Mesothelial cell of epicardium (in vitro differentiated cells): Measurements from ENCODE around the gene MTIF3. TPM values are rescaled to one million over a fixed set of nuclear protein-coding genes. Genes with fewer than 3 reads are reported as not detected.

Experiments used
- DNase-seq, 2 experiments: peaks; one replicate each; pipeline ENCODE4 v3.0.0; 2021; ENCODE audit warnings: low spot score in 2 of 2; ENCODE audit not compliant: unreplicated experiment in 2 of 2
- H3K27ac Mint-ChIP-seq: 2 replicates; pipeline ENCODE4 v1.8.0; 2021; ENCODE audit warnings: mixed read lengths
- H3K27me3 Mint-ChIP-seq: 2 replicates; pipeline ENCODE4 v1.8.0; 2021; ENCODE audit warnings: low read depth, mixed read lengths
- H3K36me3 Mint-ChIP-seq: 2 replicates; pipeline ENCODE4 v1.8.0; 2021; ENCODE audit warnings: mixed read lengths
- H3K4me1 Mint-ChIP-seq: 2 replicates; pipeline ENCODE4 v1.8.0; 2021; ENCODE audit warnings: mixed read lengths
- H3K4me3 Mint-ChIP-seq: 2 replicates; pipeline ENCODE4 v1.8.0; 2021; ENCODE audit warnings: mild to moderate bottlenecking, moderate library complexity, mixed read lengths
- H3K9me3 Mint-ChIP-seq: 2 replicates; pipeline ENCODE4 v1.8.0; 2021; ENCODE audit warnings: mixed read lengths
- total RNA-seq: library from RNA; stranded (reverse); gene quantifications from 3 replicates; pipeline ENCODE4 v1.2.1, GENCODE V29; 2021
- TF ChIP-seq, protein P1 (sequence below): fragments of 200-600 bp; sonication (generic); IDR thresholded peaks from one replicate; pipeline ENCODE4 v1.5.0; 2021; ENCODE audit warnings: antibody characterized with exemption; ENCODE audit not compliant: unreplicated experiment

The MTIF3 gene
- total RNA-seq, 1 donor from 2014 or later: 40.4 TPM

DNA sequence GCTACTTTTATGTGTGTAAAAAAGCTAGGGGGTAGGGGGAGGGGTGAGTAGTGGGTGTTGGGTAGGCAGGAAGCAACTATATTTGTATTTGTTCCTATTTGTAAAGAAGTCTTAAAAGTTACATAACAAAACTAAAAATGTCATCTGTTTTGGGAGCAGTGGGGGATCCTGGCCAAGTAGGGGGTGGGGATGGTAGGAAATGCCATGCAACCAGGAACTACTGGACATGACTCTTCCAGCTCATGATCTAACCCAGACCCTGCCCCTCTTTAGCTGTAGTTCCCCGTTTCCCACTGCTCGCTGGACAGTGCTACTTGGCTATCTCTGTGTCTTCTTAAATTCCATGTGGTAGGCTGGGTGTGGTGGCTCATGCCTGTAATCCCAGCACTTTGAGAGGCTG lies 22.7 kb downstream of the MTIF3 start:
- H3K27ac Mint-ChIP-seq: no peak overlapping the region
- no peak for DNase-seq
- H3K4me3 Mint-ChIP-seq: no peak overlapping the region

GRCh38 chr13:27425918-27426630 lies 24.3 kb downstream of the MTIF3 start:
- Mint-ChIP-seq H3K4me1 (peaks cover 23% of the 10 kb centered on the region), H3K9me3 (peaks cover 4% of the 10 kb centered on the region), H3K4me3 (peak overlapping the region; percentile 65), H3K27ac (peak overlapping the region; percentile 82), H3K27me3 (no peaks in the 10 kb centered on the region), H3K36me3 (peaks cover 19% of the 10 kb centered on the region)
- TF ChIP-seq, protein P1, sequence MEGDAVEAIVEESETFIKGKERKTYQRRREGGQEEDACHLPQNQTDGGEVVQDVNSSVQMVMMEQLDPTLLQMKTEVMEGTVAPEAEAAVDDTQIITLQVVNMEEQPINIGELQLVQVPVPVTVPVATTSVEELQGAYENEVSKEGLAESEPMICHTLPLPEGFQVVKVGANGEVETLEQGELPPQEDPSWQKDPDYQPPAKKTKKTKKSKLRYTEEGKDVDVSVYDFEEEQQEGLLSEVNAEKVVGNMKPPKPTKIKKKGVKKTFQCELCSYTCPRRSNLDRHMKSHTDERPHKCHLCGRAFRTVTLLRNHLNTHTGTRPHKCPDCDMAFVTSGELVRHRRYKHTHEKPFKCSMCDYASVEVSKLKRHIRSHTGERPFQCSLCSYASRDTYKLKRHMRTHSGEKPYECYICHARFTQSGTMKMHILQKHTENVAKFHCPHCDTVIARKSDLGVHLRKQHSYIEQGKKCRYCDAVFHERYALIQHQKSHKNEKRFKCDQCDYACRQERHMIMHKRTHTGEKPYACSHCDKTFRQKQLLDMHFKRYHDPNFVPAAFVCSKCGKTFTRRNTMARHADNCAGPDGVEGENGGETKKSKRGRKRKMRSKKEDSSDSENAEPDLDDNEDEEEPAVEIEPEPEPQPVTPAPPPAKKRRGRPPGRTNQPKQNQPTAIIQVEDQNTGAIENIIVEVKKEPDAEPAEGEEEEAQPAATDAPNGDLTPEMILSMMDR: no peak
- peak in 1 of 2 experiments; percentile 47 for DNase-seq

More for the DNA sequence above, 22.7 kb downstream of the MTIF3 start:
- TF ChIP-seq, protein P1: no peak
- Mint-ChIP-seq H3K9me3 (peaks cover 6% of the 10 kb centered on the region), H3K27me3 (no peaks in the 10 kb centered on the region), H3K4me1 (peaks cover 23% of the 10 kb centered on the region), H3K36me3 (peaks cover 31% of the 10 kb centered on the region)

DNA sequence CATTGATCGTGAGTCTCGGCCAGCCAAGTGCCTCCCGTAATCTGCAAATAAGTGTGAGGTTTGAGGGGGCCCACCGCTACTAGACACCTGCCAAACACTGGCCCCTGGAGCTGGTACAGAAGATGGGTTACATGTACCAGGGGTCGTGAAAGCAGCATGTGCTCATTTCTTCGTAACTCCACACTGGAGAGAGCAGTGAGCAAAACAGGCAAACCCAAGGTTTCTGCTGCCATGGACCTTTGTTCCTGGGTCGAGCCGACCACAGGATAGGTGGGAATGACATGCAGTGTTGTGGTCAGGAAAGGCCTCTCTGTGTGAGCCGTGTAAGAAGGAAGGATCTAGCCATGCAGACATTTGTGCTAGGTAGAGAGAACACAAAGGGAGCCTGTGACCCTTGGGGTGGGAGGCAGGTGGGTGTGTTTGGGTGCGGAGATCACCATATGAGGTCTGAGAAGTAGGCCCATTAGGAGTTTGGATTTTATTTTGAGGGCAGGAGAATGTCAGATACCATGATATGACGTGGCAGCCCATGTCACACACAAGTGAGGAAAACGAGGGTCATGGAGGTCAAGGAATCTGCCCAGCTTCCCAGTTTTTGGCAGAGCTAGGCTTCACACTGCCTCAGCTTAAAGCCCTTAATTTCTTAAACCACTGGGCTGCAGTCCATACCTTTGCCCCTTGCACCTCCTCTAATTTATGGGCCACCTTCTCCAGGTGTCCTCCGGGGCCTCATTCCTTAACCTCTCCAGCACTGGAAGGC lies 25.0 kb downstream of the MTIF3 start:
- TF ChIP-seq, protein P1: no peak
- peak overlapping the region; percentile 65 for H3K4me3 Mint-ChIP-seq
- peaks cover 12% of the 10 kb centered on the region for H3K36me3 Mint-ChIP-seq
- H3K27me3 Mint-ChIP-seq: no peaks in the 10 kb centered on the region
- no peak for DNase-seq
- peaks cover 23% of the 10 kb centered on the region for H3K4me1 Mint-ChIP-seq
- no peaks in the 10 kb centered on the region for H3K9me3 Mint-ChIP-seq
- peak overlapping the region; percentile 82 for H3K27ac Mint-ChIP-seq

DNA sequence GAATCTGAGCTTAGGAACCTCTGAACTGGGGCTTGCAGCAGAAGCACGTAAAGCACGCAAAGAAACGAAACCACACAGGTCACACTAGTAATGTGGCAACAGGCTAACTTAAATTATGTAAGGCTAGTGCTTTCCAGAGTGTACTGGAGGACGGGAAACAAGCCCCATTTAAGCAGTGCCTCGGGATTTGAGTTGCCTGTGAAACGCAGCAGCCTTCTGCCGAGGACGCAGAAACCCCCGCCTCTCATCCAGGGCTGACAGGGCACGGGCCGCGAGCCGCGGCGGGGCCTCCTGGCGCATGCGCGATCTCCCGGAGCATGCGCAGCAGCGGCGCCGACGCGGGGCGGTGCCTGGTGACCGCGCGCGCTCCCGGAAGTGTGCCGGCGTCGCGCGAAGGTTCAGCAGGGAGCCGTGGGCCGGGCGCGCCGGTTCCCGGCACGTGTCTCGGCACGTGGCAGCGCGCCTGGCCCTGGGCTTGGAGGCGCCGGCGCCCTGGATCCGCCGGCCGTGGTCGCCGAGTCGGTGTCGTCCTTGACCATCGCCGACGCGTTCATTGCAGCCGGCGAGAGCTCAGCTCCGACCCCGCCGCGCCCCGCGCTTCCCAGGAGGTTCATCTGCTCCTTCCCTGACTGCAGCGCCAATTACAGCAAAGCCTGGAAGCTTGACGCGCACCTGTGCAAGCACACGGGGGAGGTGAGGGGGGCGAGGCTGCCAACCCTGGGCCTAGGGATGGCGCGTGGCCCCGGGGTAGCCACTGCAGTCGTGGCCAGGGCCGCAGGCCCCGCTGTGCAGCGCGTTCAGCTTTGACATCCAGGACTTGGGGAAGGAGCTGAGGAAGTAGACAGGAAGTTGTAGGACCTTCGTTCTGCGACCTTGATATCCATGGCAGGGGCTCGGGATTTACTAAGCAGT lies 25.9 kb downstream of the MTIF3 start, which contains the start of gene GTF3A:
Gene GTF3A (plus strand): TSS at position 374 of the 912 bp plus-strand sequence.
- DNase-seq: peak; percentile 82 to 92
- Mint-ChIP-seq H3K36me3 (peaks cover 10% of the 10 kb centered on the region), H3K4me1 (peaks cover 23% of the 10 kb centered on the region), H3K9me3 (no peaks in the 10 kb centered on the region), H3K4me3 (peak within 1 kb of the TSS; percentile 67), H3K27ac (peak within 1 kb of the TSS; percentile 81), H3K27me3 (no peaks in the 10 kb centered on the region)
- TF ChIP-seq, protein P1: no peak

GRCh38 chr13:27423333-27423732 lies 27.0 kb downstream of the MTIF3 start:
- H3K27ac Mint-ChIP-seq: no peak overlapping the region
- no peaks in the 10 kb centered on the region for H3K9me3 Mint-ChIP-seq
- H3K4me3 Mint-ChIP-seq: peak overlapping the region; percentile 37
- peaks cover 6% of the 10 kb centered on the region for H3K27me3 Mint-ChIP-seq
- no peak for DNase-seq
- TF ChIP-seq, protein P1: no peak
- H3K36me3 Mint-ChIP-seq: peaks cover 9% of the 10 kb centered on the region
- peaks cover 23% of the 10 kb centered on the region for H3K4me1 Mint-ChIP-seq
